Measurements from ENCODE around the gene DLG2. TPM values are rescaled to one million over a fixed set of nuclear protein-coding genes. Genes with fewer than 3 reads are reported as not detected.

Gene DLG2
- total and polyA plus RNA-seq, 2 donors (not counting 3 experiments of a cell fraction or from before 2014, with no cell fraction given) = 0.15 to 1.1 TPM

GRCh38 chr11:84319863-84320262 lies 1307.3 kb downstream of the DLG2 start:
- no peaks in the 10 kb centered on the region for H3K4me1 ChIP-seq (ENCODE audit: control insufficient read depth, extremely low read depth, insufficient read depth, low read length)
- H3K9ac ChIP-seq (replicated peaks; ENCODE audit: extremely low read depth, insufficient read depth, low read length) = no peak overlapping the region
- no peaks in the 10 kb centered on the region for H4K20me1 ChIP-seq (replicated peaks; ENCODE audit: control insufficient read depth, extremely low read depth, insufficient read depth, low read length)
- ChIA-PET CTCF (no interaction called here), POLR2A (no interaction called here)
- H3K4me3 ChIP-seq (replicated peaks in 1 of 3; ENCODE audit: insufficient read depth in 1 of 3, low read depth in 1 of 3, low read length in 3 of 3) = no peak overlapping the region
- H2AFZ ChIP-seq (ENCODE audit: low read depth, low read length) = no peak overlapping the region
- H3K27me3 ChIP-seq (ENCODE audit: control insufficient read depth in 2 of 2, insufficient read depth in 2 of 2, low read length in 2 of 2) = no peaks in the 10 kb centered on the region
- BruUV-seq (replicated peaks) = no TSS peak
- H3K27ac ChIP-seq (ENCODE audit: insufficient read depth, low read depth, low read length) = no peak overlapping the region
- intact Hi-C loops (cut with micrococcal nuclease) (no loop called here), dilution Hi-C loops (cut with MboI; ENCODE audit: extremely low pct_ligation_motif_present, low sequenced_read_pairs) (no loop called here)
- no peaks in the 10 kb centered on the region for H3K9me3 ChIP-seq (replicated peaks; ENCODE audit: control insufficient read depth, insufficient read depth, low read length)
- H3K9me1 ChIP-seq (replicated peaks; ENCODE audit: control insufficient read depth, extremely low read depth, insufficient read depth, low read length) = no peaks in the 10 kb centered on the region
- H3K36me3 ChIP-seq (ENCODE audit: control insufficient read depth in 2 of 2, extremely low read depth in 1 of 2, insufficient read depth in 2 of 2, low read length in 2 of 2) = no peaks in the 10 kb centered on the region
- H3K4me2 ChIP-seq (ENCODE audit: insufficient read depth, low read length) = no peak overlapping the region
- TF ChIP-seq CTCF (IDR thresholded peaks at IDR 0.05; ENCODE audit: extremely low read depth in 1 of 2, insufficient read depth in 1 of 2, low read depth in 1 of 2, low read length in 2 of 2) = no peak
- TF ChIP-seq MYC (IDR thresholded peaks at IDR 0.05; ENCODE audit: low read depth, low read length) = no peak
- TF ChIP-seq POLR2AphosphoS5 (IDR thresholded peaks at IDR 0.05; ENCODE audit: insufficient read depth, low read depth, low read length) = no peak
- no peak for TF ChIP-seq FOS (IDR thresholded peaks at IDR 0.05; ENCODE audit: borderline replicate concordance, insufficient read depth, low read length)
- no peak for TF ChIP-seq MAX (IDR thresholded peaks at IDR 0.05; ENCODE audit: insufficient read depth, insufficient read length)
- no peaks in the 10 kb centered on the region for H3K79me2 ChIP-seq (ENCODE audit: control insufficient read depth, insufficient read depth, low read length)
- DNase-seq (ENCODE audit: low read depth, low spot score) = no peak
- no peak for FAIRE-seq
